Measurements from ENCODE around the gene KLRK1.
A peak's percentile ranks its signal among the peaks of the same experiment; 100 is the strongest.
"Not testable (repeated sequence)": the region's sequence is repeated elsewhere in the genome, so short reads cannot be mapped to it uniquely, and the experiment has no call there.

Gene KLRK1

GRCh38 chr12:10388624-10389413 lies 1.0 kb downstream of the KLRK1 start:
- DNase-seq (ENCODE audit: low spot score): no peak

- DNase-seq (ENCODE audit: low spot score): not testable (repeated sequence)
Observed at GRCh38 chr12:10387498-10387897, 2.3 kb downstream of the KLRK1 start.

GRCh38 chr12:10386857-10387256 lies 3.0 kb downstream of the KLRK1 start:
- no peak for DNase-seq (ENCODE audit: low spot score)

GRCh38 chr12:10385166-10385613 lies 4.7 kb downstream of the KLRK1 start:
- no peak for DNase-seq (ENCODE audit: low spot score)

- DNase-seq (ENCODE audit: low spot score): no peak
Observed at GRCh38 chr12:10384191-10384590, 5.7 kb downstream of the KLRK1 start.

- DNase-seq (ENCODE audit: low spot score): no peak
Observed at GRCh38 chr12:10381928-10382628, 7.8 kb downstream of the KLRK1 start.

- not testable (repeated sequence) for DNase-seq (ENCODE audit: low spot score)
Observed at GRCh38 chr12:10378737-10379136, 11.1 kb downstream of the KLRK1 start.

- DNase-seq (ENCODE audit: low spot score): no peak
Observed at GRCh38 chr12:10374624-10375018, 15.2 kb downstream of the KLRK1 start.

GRCh38 chr12:10372559-10372958 lies 17.3 kb downstream of the KLRK1 start:
- DNase-seq (ENCODE audit: low spot score): no peak

GRCh38 chr12:10371893-10372535 lies 17.8 kb downstream of the KLRK1 start:
- DNase-seq (ENCODE audit: low spot score): not testable (repeated sequence)

GRCh38 chr12:10369557-10370415 lies 20.1 kb downstream of the KLRK1 start:
- no peak for DNase-seq (ENCODE audit: low spot score)

GRCh38 chr12:10368206-10369171 lies 21.4 kb downstream of the KLRK1 start:
- peak; percentile 25 for DNase-seq (ENCODE audit: low spot score)

GRCh38 chr12:10367714-10368113 lies 22.1 kb downstream of the KLRK1 start:
- DNase-seq (ENCODE audit: low spot score): not testable (repeated sequence)

- DNase-seq (ENCODE audit: low spot score): peak; percentile 61
Observed at GRCh38 chr12:10366875-10367274, 23.0 kb downstream of the KLRK1 start.

- DNase-seq (ENCODE audit: low spot score): peak; percentile 46
Observed at GRCh38 chr12:10365696-10366405, 24.0 kb downstream of the KLRK1 start.

- peak; percentile 83 for DNase-seq (ENCODE audit: low spot score)
Observed at GRCh38 chr12:10364815-10365622, 24.8 kb downstream of the KLRK1 start.

GRCh38 chr12:10363914-10364814 lies 25.7 kb downstream of the KLRK1 start:
- peak; percentile 74 for DNase-seq (ENCODE audit: low spot score)

GRCh38 chr12:10363658-10363913 lies 26.3 kb downstream of the KLRK1 start:
- no peak for DNase-seq (ENCODE audit: low spot score)

All from putamen (tissue), 1 donor.